MM.1S (cell line): ENCODE measurements around the gene MOXD1.

Source experiments
- DNase-seq: peaks from one replicate; pipeline ENCODE4 v3.0.0-alpha.2; 2015
- H2AFZ ChIP-seq: fragments of 300-600 bp; sonication (generic); 2 replicates; pipeline ENCODE4 v1.6.0; 2016; ENCODE audit warnings: antibody characterized with exemption, low read length
- H3F3A ChIP-seq: fragments of 300-600 bp; sonication (generic); 2 replicates; pipeline ENCODE4 v1.6.1; 2016; ENCODE audit warnings: mild to moderate bottlenecking, antibody characterized with exemption, low read length, moderate library complexity, mixed read lengths; ENCODE audit not compliant: insufficient read depth
- H3K27ac ChIP-seq: fragments of 300-600 bp; sonication (generic); 2 replicates; pipeline ENCODE4 v1.5.1; 2016; ENCODE audit warnings: mild to moderate bottlenecking, low read length
- H3K27me3 ChIP-seq: fragments of 300-600 bp; sonication (generic); replicated peaks from 2 replicates; pipeline ENCODE4 v1.6.0; 2016; ENCODE audit warnings: low read length; ENCODE audit not compliant: insufficient read depth
- H3K36me3 ChIP-seq: fragments of 300-600 bp; sonication (generic); replicated peaks from 2 replicates; pipeline ENCODE4 v1.6.1; 2016; ENCODE audit warnings: mild to moderate bottlenecking, low read length, mixed read lengths; ENCODE audit not compliant: insufficient read depth
- H3K4me1 ChIP-seq: fragments of 300-600 bp; sonication (generic); 2 replicates; pipeline ENCODE4 v1.6.1; 2016; ENCODE audit warnings: low read length, mixed read lengths
- H3K4me2 ChIP-seq: fragments of 300-600 bp; sonication (generic); 2 replicates; pipeline ENCODE4 v1.6.0; 2016; ENCODE audit warnings: low read depth, low read length
- H3K4me3 ChIP-seq: fragments of 300-600 bp; sonication (generic); 2 replicates; pipeline ENCODE4 v1.5.1; 2016; ENCODE audit warnings: low read length, mixed read lengths
- H3K79me2 ChIP-seq: fragments of 300-600 bp; sonication (generic); 2 replicates; pipeline ENCODE4 v1.6.1; 2016; ENCODE audit warnings: mixed run types, low read length, mixed read lengths
- H3K9ac ChIP-seq: fragments of 300-600 bp; sonication (generic); 2 replicates; pipeline ENCODE4 v1.6.1; 2016; ENCODE audit warnings: low read length, mixed read lengths
- H3K9me2 ChIP-seq: fragments of 300-600 bp; sonication (generic); replicated peaks from 2 replicates; pipeline ENCODE4 v1.6.1; 2016; ENCODE audit warnings: mild to moderate bottlenecking, low read length, mixed read lengths; ENCODE audit not compliant: insufficient read depth
- H3K9me3 ChIP-seq: fragments of 300-600 bp; sonication (generic); replicated peaks from 2 replicates; pipeline ENCODE4 v1.6.1; 2016; ENCODE audit warnings: mild to moderate bottlenecking, low read length, mixed read lengths; ENCODE audit not compliant: insufficient read depth
- H4K20me1 ChIP-seq: fragments of 300-600 bp; sonication (generic); 2 replicates; pipeline ENCODE4 v1.6.1; 2016; ENCODE audit warnings: mild to moderate bottlenecking, low read length, moderate library complexity, mixed read lengths; ENCODE audit not compliant: insufficient read depth
- EZH2 ChIP-seq: fragments of 300-600 bp; sonication (generic); optimal IDR thresholded peaks from 2 replicates; pipeline ENCODE3; 2017; ENCODE audit warnings: low read depth, mild to moderate bottlenecking, antibody characterized with exemption, low read length, mixed read lengths
- EZH2phosphoT487 ChIP-seq: fragments of 300-600 bp; sonication (generic); IDR thresholded peaks from 2 replicates; pipeline ENCODE4 v1.6.1; 2018; ENCODE audit warnings: antibody characterized with exemption, low read length
- TF ChIP-seq, protein P1 (sequence below): fragments of 300-600 bp; sonication (generic); IDR thresholded peaks from 2 replicates; pipeline ENCODE4 v1.5.1; 2016; ENCODE audit warnings: antibody characterized with exemption, low read length, mixed read lengths

Gene MOXD1

DNA sequence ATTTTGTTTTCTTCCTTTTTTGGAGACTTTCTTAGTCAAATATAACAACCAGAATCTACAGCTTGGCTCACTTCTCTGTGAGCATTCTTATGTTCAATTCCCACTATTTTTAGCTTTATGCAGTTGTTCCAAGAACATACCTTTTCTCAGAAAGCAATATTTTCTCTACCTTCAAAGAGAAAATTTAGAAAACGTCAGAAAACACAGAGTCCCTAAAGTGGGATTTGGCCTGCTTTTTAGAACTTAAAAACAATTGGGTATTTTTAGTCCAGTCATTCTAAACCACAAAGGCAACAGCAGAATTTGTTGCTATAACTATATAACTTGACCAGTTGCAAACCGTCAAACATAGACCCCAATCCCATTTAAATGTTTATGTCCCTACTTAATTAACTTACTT is 133.1 kb downstream of the MOXD1 start:
- Histone ChIP-seq H3K4me3 (peak overlapping the region; percentile 9), H4K20me1 (no peaks in the 10 kb centered on the region), H2AFZ (no peak overlapping the region), H3K36me3 (no peaks in the 10 kb centered on the region), H3K9ac (peak overlapping the region; percentile 28; the same call in 1 of the 2 replicates), H3K27me3 (no peaks in the 10 kb centered on the region), H3K27ac (peak overlapping the region; percentile 86), H3K4me2 (peak overlapping the region; percentile 66), H3K79me2 (no peaks in the 10 kb centered on the region), H3K4me1 (peaks cover 53% of the 10 kb centered on the region), H3K9me3 (no peaks in the 10 kb centered on the region), H3K9me2 (no peaks in the 10 kb centered on the region), H3F3A (peaks cover 36% of the 10 kb centered on the region)
- peak; percentile 50 for DNase-seq
- TF ChIP-seq EZH2, result no peak
- TF ChIP-seq EZH2phosphoT487, result no peak
- TF ChIP-seq, protein P1, sequence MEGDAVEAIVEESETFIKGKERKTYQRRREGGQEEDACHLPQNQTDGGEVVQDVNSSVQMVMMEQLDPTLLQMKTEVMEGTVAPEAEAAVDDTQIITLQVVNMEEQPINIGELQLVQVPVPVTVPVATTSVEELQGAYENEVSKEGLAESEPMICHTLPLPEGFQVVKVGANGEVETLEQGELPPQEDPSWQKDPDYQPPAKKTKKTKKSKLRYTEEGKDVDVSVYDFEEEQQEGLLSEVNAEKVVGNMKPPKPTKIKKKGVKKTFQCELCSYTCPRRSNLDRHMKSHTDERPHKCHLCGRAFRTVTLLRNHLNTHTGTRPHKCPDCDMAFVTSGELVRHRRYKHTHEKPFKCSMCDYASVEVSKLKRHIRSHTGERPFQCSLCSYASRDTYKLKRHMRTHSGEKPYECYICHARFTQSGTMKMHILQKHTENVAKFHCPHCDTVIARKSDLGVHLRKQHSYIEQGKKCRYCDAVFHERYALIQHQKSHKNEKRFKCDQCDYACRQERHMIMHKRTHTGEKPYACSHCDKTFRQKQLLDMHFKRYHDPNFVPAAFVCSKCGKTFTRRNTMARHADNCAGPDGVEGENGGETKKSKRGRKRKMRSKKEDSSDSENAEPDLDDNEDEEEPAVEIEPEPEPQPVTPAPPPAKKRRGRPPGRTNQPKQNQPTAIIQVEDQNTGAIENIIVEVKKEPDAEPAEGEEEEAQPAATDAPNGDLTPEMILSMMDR, result no peak

DNA sequence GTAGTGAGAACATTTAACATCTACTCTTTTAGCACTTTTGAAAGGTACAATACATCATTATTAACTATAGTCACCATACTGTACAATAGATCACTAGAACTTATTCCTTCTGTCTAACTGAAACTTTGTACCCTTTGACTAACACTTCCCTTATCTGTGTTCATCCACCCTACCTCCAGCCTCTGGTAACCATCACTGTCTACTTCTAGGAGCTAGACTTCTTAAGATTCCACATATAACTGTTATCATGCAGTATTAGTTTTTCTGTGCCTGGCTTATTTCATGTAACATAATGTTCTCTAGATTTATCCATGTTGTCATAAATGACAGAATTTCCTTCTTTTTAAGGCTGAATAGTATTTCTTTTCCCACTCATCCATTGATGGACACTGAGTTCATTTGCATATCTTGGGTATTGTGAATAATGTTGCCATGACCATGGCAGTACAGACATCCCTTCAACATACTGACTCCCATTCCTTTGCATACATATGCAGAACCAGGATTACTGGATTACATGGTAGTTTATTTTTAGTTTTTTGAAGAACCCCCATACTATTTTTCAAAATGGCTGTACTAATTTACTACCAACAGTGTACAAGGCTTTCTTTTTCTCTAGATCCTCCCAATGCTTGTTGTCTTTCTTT is 135.7 kb downstream of the MOXD1 start:
- Histone ChIP-seq H3K9me3 (no peaks in the 10 kb centered on the region), H4K20me1 (no peaks in the 10 kb centered on the region), H3K4me2 (no peak overlapping the region)

DNA sequence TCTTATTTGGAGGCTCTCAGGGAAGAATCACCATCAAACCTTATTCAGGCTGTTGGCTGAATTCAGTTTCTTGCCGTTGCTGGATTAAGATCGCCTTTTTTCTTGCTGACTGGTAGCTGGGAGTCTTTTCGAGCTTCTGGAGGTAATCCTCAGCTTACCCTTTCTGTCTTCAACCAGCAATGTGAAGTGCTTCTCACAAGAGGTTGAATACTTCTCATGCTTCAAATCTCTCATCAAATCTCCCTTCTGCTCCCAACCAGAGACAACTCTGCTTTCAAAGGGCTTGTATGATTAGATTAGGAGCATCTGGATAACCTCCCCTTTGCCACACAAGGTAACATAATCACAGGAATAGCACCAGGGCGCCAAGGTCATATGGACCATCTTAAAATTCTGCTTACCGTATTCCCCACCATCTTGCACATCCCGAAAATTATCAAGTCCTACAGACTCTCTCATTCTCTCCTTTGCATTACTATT is 137.2 kb downstream of the MOXD1 start:
- no peak for TF ChIP-seq EZH2
- TF ChIP-seq, protein P1, result no peak
- no peak for TF ChIP-seq EZH2phosphoT487
- no peaks in the 10 kb centered on the region for H3K79me2 ChIP-seq
- no peak overlapping the region for H3K9ac ChIP-seq
- H3K27me3 ChIP-seq, result no peaks in the 10 kb centered on the region
- no peaks in the 10 kb centered on the region for H3K9me3 ChIP-seq
- H3K9me2 ChIP-seq, result no peaks in the 10 kb centered on the region
- H3K4me2 ChIP-seq, result no peak overlapping the region
- peaks cover 25% of the 10 kb centered on the region for H3F3A ChIP-seq
- peaks cover 29% of the 10 kb centered on the region for H3K4me1 ChIP-seq
- no peak overlapping the region for H3K4me3 ChIP-seq
- H3K36me3 ChIP-seq, result no peaks in the 10 kb centered on the region
- no peak overlapping the region for H3K27ac ChIP-seq
- no peaks in the 10 kb centered on the region for H4K20me1 ChIP-seq
- DNase-seq, result no peak
- no peak overlapping the region for H2AFZ ChIP-seq

More for the DNA sequence above, 135.7 kb downstream of the MOXD1 start:
- H3K79me2 ChIP-seq, result no peaks in the 10 kb centered on the region
- H2AFZ ChIP-seq, result no peak overlapping the region
- H3K27ac ChIP-seq, result no peak overlapping the region
- H3K36me3 ChIP-seq, result no peaks in the 10 kb centered on the region
- no peak overlapping the region for H3K4me3 ChIP-seq
- H3K27me3 ChIP-seq, result no peaks in the 10 kb centered on the region
- H3K4me1 ChIP-seq, result peaks cover 43% of the 10 kb centered on the region
- no peak overlapping the region for H3K9ac ChIP-seq
- H3F3A ChIP-seq, result peaks cover 36% of the 10 kb centered on the region
- H3K9me2 ChIP-seq, result no peaks in the 10 kb centered on the region
- no peak for DNase-seq
- no peak for TF ChIP-seq EZH2phosphoT487
- no peak for TF ChIP-seq EZH2
- TF ChIP-seq, protein P1, result no peak
